BE2C (cell line): ENCODE results near the gene GABBR2.

Experiments used
- DNase-seq: peaks from one replicate; pipeline ENCODE4 v3.0.0-alpha.2; 2020
- H3K27me3 ChIP-seq: fragments of 250-450 bp; sonication (Bioruptor Pico); 2 replicates; pipeline ENCODE4 v1.5.1; 2020; ENCODE audit warnings: mild to moderate bottlenecking
- H3K36me3 ChIP-seq: fragments of 250-450 bp; sonication (Bioruptor Pico); 2 replicates; pipeline ENCODE4 v1.5.1; 2020; ENCODE audit warnings: mild to moderate bottlenecking
- H3K4me1 ChIP-seq: fragments of 250-450 bp; sonication (Bioruptor Pico); 2 replicates; pipeline ENCODE4 v1.5.1; 2020
- H3K4me3 ChIP-seq: 2 replicates; pipeline ENCODE4 v1.5.1; 2011; ENCODE audit warnings: low read depth, low read length
- H3K9me3 ChIP-seq: fragments of 250-450 bp; sonication (Bioruptor Pico); 2 replicates; pipeline ENCODE4 v1.5.1; 2020
- CTCF ChIP-seq: IDR thresholded peaks from 2 replicates; pipeline ENCODE4 v1.5.1; 2012; ENCODE audit warnings: mild to moderate bottlenecking, low read depth, low read length

Gene GABBR2

GRCh38 chr9:98610711-98611110 lies 98.0 kb downstream of the GABBR2 start:
- Histone ChIP-seq H3K4me1 (no peaks in the 10 kb centered on the region), H3K27me3 (peaks cover 21% of the 10 kb centered on the region), H3K9me3 (no peaks in the 10 kb centered on the region), H3K36me3 (no peaks in the 10 kb centered on the region), H3K4me3 (no peak overlapping the region)
- no peak for TF ChIP-seq CTCF
- DNase-seq, result no peak

- no peak for DNase-seq
- peaks cover 19% of the 10 kb centered on the region for H3K27me3 ChIP-seq
- H3K36me3 ChIP-seq, result no peaks in the 10 kb centered on the region
- no peak for TF ChIP-seq CTCF
- H3K4me3 ChIP-seq, result no peak overlapping the region
- H3K9me3 ChIP-seq, result no peaks in the 10 kb centered on the region
- H3K4me1 ChIP-seq, result no peaks in the 10 kb centered on the region
Observed at GRCh38 chr9:98610211-98610610, 98.5 kb downstream of the GABBR2 start.

GRCh38 chr9:98609646-98610045 lies 99.1 kb downstream of the GABBR2 start:
- TF ChIP-seq CTCF, result no peak
- H3K4me1 ChIP-seq, result no peaks in the 10 kb centered on the region
- DNase-seq, result no peak

GRCh38 chr9:98607787-98608186 lies 100.9 kb downstream of the GABBR2 start:
- Histone ChIP-seq H3K4me3 (no peak overlapping the region), H3K4me1 (no peaks in the 10 kb centered on the region), H3K27me3 (peaks cover 19% of the 10 kb centered on the region), H3K9me3 (no peaks in the 10 kb centered on the region), H3K36me3 (no peaks in the 10 kb centered on the region)
- DNase-seq, result no peak
- TF ChIP-seq CTCF, result no peak

More at GRCh38 chr9:98609646-98610045, 99.1 kb downstream of the GABBR2 start:
- Histone ChIP-seq H3K36me3 (no peaks in the 10 kb centered on the region), H3K9me3 (no peaks in the 10 kb centered on the region), H3K27me3 (peaks cover 19% of the 10 kb centered on the region), H3K4me3 (no peak overlapping the region)

- Histone ChIP-seq H3K4me3 (no peak overlapping the region), H3K9me3 (no peaks in the 10 kb centered on the region), H3K4me1 (no peaks in the 10 kb centered on the region), H3K36me3 (no peaks in the 10 kb centered on the region), H3K27me3 (peaks cover 21% of the 10 kb centered on the region)
- TF ChIP-seq CTCF, result no peak
- no peak for DNase-seq
Observed at GRCh38 chr9:98607152-98607551, 101.6 kb downstream of the GABBR2 start.

- no peak for TF ChIP-seq CTCF
- DNase-seq, result no peak
- Histone ChIP-seq H3K4me3 (no peak overlapping the region), H3K9me3 (no peaks in the 10 kb centered on the region), H3K27me3 (peaks cover 21% of the 10 kb centered on the region), H3K4me1 (no peaks in the 10 kb centered on the region), H3K36me3 (no peaks in the 10 kb centered on the region)
Observed at GRCh38 chr9:98606730-98607129, 102.0 kb downstream of the GABBR2 start.
